Stimulated activated CD8-positive, alpha-beta memory T cell treated with anti-CD3 and anti-CD28 coated beads, Interleukin-15, amount 100 ng/mL, for 4 hours (primary cell): ENCODE measurements around the gene TUBA4A.

ENCODE experiments used
- DNase-seq, 2 donors: peaks; one replicate each; pipeline ENCODE4 v3.0.0-alpha.2; 2020; ENCODE audit warnings: low read depth in 2 of 2

TUBA4A gene

GRCh38 chr2:219286436-219287115, 32.9 kb upstream of the TUBA4A start:
- DNase-seq = no peak

GRCh38 chr2:219285894-219286425, 32.2 kb upstream of the TUBA4A start:
- DNase-seq = no peak

DNA sequence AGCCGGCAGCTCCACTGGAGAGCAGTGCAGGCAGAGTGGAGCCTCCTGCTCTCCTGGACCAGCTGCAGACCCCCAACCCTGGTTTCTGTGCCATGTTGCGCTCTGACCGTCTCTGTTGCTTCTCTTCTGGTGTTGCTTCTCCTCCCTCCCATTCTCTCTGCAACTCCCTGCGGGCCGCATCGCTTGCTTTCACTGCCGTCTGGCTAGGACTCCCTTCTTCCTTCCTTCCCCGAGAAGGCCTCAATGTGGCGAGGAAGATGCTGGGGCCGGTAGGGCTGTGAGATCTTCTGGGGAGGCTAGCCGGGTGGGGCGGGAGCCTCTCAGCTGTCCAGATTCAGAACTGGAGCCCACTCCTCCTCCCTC, 31.6 kb upstream of the TUBA4A start:
- no peak for DNase-seq

GRCh38 chr2:219284501-219285372, 31.0 kb upstream of the TUBA4A start:
- no peak for DNase-seq

- no peak for DNase-seq
Observed at GRCh38 chr2:219282943-219283581, 29.3 kb upstream of the TUBA4A start.

DNA sequence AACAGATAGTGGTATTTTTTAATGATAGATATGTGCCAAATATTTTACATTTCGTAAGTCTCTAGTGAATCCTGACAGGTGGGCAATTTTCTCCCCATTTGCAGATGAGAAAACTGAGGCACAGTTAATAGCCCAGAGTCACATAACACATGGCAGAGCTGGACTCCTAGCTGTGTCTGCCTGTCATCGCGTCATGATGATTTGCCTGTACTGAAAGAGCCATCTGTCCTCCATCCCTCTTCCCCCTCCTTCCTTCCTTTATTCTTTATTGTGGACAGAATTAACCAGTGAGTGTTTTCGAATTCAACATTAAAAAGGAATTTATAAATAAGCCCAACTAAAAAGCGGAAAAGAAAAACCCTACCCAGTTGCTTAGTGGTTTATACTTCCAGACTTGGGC, 28.7 kb upstream of the TUBA4A start:
- DNase-seq = no peak

GRCh38 chr2:219281588-219281987, 27.9 kb upstream of the TUBA4A start:
- no peak for DNase-seq

DNA sequence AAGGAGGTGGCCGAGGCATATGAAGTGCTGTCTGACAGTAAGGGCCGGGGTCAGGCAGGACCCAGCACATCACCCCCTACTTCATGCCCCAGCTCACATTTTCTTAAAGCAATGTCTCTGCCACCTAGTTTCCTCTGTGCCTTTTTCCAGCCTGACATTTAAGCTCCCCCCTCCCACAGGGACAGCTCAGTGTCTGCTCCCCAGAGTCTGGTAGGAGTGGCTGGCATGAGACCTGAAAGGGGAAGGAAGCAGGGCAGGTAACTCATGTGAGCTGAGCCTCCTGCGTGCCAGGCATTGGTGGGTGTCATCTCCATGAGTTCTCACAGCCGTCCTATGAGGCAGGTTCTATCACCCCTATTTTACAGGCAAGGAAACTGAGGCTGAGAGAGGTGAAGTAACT, 26.9 kb upstream of the TUBA4A start:
- DNase-seq = no peak

GRCh38 chr2:219279916-219280516, 26.3 kb upstream of the TUBA4A start:
- no peak for DNase-seq

- DNase-seq = peak; percentile 99
Observed at GRCh38 chr2:219279151-219279915, 25.6 kb upstream of the TUBA4A start, which contains the start of gene DNAJB2. TSS of gene DNAJB2 (plus strand) at chr2:219279366. CDS start at chr2:219279834, 468 bp downstream.

DNA sequence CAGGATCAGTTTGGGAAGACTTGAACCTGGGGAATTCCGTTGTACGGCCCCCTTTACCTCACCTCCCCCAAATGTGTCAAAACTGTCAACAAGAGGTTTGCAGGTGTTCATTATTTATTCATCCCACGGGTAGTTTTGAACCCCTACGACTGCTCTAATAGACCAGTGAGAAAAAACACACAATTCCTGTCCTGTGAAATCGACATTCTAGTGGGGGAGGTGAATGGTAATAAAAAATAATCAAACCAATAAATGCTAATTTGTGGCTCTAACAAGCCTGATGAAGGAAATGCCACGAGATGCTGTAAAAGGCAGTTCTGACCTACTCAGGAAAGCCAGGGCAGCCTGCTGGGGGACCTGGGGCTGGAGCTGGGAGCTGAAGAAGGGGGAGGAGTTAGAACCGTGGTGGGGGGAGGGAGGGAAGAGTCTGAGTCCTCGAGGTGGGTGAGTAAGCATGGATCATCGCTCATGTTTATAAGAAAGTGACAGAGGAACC, 25.0 kb upstream of the TUBA4A start:
- no peak for DNase-seq

DNA sequence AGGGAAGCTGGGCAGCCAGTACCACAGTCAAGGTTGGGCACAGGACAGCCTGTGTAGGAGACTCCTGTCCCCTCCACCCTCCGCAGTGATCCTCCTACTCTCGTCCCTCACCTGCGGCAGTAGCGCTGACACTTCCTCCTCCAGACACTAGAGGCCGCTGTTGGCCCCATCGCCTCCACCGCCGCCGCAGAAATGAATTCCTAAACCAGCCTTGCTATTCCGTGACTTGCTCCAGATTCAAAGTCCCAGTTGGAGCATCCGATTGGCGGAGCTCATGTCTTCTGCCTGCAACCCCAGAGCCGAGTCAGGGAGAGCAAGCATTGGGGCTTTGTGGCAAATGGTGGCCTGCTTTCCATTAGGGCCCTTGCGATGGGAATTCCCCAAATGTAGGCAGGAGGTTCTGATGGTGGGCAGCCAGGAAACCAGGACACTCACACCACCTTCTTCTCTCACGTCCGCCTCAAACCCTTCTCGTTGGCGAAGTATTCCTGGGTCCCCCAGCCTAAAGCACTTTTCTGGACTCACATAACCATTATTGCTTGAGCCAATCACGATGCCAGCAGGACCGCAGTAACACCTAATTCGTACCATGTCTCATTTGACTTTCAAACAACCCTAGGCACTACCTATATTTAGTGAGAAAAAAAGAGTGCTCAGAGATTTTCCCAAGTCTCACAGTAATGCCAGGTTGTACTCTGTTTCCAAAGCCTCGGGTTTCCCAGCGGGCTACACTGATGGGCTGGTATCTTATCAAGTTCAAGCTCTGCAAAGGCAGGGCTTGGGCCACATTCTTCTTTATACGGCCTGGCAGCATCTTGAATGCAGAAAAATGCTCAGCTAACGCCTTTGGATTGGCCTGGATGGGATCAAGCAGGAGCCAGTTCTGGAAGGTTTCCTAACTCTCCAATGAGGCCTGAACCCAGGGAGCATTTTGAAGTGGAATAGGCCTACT, 24.3 kb upstream of the TUBA4A start:
- peak; percentile 29 to 45 for DNase-seq

DNA sequence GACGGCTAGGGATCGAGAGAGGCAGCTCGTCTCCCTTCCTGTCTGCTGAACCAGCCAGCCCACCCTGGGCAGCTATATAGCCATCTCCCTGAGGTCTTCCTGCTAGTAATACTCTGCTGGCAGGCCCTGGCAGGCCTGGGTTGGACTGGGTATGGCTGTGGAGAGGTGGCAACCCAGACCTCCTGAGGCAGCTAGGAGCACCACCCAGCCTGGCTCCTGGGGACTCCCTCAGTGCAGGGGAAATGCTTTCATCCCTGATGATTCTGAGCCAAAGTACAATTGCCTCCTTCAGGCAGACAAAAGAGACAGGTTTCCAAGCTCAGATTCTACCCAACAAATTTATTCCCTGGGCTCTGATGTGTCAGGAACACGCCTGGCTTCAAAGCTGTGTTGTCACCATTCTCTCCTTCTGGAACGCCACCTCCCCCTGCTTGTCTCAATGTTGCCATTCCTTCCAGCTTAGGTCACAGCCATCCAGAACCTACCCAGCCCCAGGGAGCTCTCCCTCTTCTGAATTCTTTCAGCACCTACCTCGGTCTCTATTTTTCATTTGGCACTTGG, 20.7 kb upstream of the TUBA4A start:
- DNase-seq = no peak

- no peak for DNase-seq
Observed at GRCh38 chr2:219273937-219274336, 20.2 kb upstream of the TUBA4A start.

DNA sequence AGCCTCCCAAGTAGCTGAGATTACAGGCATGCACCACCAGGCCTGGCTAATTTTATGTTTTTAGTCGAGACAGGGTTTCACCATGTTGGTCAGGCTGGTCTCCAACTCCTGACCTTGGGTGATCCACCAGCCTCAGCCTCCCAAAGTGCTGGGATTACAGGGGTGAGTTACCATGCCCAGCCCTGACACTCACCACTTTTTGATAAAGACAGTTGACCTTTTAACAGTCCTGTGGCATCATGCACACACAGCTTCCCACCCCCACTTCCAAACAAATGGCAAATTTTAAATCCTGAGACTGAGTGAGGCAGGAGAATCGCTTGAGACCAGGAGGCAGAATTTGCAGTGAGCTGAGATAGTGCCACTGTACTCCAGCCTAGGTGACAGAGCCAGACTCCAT, 19.3 kb upstream of the TUBA4A start:
- no peak for DNase-seq

DNA sequence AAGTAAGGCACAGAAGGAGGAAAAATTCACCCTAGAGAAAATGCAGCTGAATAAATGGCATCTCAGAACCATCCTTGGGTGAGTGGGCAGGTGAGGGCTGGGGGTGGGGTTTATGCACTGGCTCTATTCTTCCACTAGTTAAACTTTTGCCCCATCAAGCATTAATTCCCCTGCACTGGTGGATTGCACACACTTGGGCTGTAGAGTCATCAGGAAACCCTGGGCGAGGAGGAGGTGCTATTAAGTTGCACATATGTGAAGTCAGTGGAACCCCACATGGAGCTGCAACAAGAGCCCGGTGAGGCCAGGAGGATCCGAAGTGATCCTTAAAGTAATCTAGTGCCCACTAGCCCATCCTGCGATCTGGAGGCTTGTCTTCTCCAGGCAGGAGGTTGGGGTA, 18.6 kb upstream of the TUBA4A start:
- no peak for DNase-seq

DNA sequence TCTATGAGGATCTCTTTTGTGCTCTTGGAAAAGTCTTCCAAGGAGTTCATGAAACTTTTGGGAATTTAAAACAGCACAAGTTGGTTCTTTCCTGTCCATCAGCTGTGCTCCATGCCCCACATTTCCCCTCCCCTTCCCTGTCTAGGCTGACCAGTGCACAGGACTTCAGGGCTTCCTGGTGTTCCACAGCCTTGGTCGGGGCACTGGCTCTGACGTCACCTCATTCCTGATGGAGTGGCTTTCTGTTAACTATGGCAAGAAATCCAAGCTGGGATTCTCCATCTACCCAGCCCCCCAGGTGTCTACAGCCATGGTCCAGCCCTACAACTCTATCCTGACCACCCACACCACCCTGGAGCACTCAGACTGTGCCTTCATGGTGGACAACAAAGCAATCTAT, 17.3 kb upstream of the TUBA4A start:
- no peak for DNase-seq

- DNase-seq = no peak
Observed at GRCh38 chr2:219270055-219270372, 16.3 kb upstream of the TUBA4A start.

GRCh38 chr2:219269362-219270054, 15.8 kb upstream of the TUBA4A start:
- DNase-seq = no peak
